Endodermal cell (in vitro differentiated cells): ENCODE measurements around the gene TRPM3. TPM values are rescaled to one million over a fixed set of nuclear protein-coding genes. Genes with fewer than 3 reads are reported as not detected.

ENCODE experiments used
- DNase-seq: peaks from one replicate; pipeline ENCODE4 v3.0.0-alpha.2; 2017
- H3K27ac ChIP-seq: 2 replicates; pipeline ENCODE4 v1.5.1; 2013; ENCODE audit warnings: mild to moderate bottlenecking, low read depth, low read length, moderate library complexity
- H3K27me3 ChIP-seq: 2 replicates; pipeline ENCODE4 v1.6.1; 2013; ENCODE audit warnings: mild to moderate bottlenecking, low read length, moderate library complexity; ENCODE audit not compliant: insufficient read depth, control insufficient read depth, poor library complexity, severe bottlenecking
- H3K36me3 ChIP-seq: 2 replicates; pipeline ENCODE4 v1.7.0; 2013; ENCODE audit warnings: mild to moderate bottlenecking, low read length, moderate library complexity; ENCODE audit not compliant: control insufficient read depth, insufficient read depth
- H3K4me1 ChIP-seq: one replicate; pipeline ENCODE4 v1.7.0; 2013; ENCODE audit warnings: low read length; ENCODE audit not compliant: control insufficient read depth, insufficient read depth
- H3K4me3 ChIP-seq: 2 replicates; pipeline ENCODE4 v1.5.1; 2013; ENCODE audit warnings: mild to moderate bottlenecking, low read length, moderate library complexity
- H3K9ac ChIP-seq: 2 replicates; pipeline ENCODE4 v1.6.1; 2013; ENCODE audit warnings: mild to moderate bottlenecking, low read length, moderate library complexity; ENCODE audit not compliant: poor library complexity, severe bottlenecking; ENCODE audit errors: extremely low read depth
- H3K9me3 ChIP-seq: 2 replicates; pipeline ENCODE4 v1.6.1; 2013; ENCODE audit warnings: mild to moderate bottlenecking, low read length, moderate library complexity; ENCODE audit not compliant: control insufficient read depth
- H3K27ac Mint-ChIP-seq: 2 replicates; pipeline ENCODE4 v1.8.0; 2020; ENCODE audit warnings: mixed read lengths
- H3K27me3 Mint-ChIP-seq: 2 replicates; pipeline ENCODE4 v1.8.0; 2021; ENCODE audit warnings: mild to moderate bottlenecking, mixed read lengths; ENCODE audit not compliant: insufficient read depth
- H3K36me3 Mint-ChIP-seq: 2 replicates; pipeline ENCODE4 v1.8.0; 2020; ENCODE audit warnings: low read depth, mixed read lengths
- H3K4me1 Mint-ChIP-seq: 2 replicates; pipeline ENCODE4 v1.8.0; 2020; ENCODE audit warnings: mixed read lengths
- H3K4me3 Mint-ChIP-seq: 2 replicates; pipeline ENCODE4 v1.8.0; 2020; ENCODE audit warnings: mild to moderate bottlenecking, moderate library complexity, mixed read lengths
- H3K9me3 Mint-ChIP-seq: 2 replicates; pipeline ENCODE4 v1.8.0; 2020; ENCODE audit warnings: mild to moderate bottlenecking, mixed read lengths
- WGBS, 2 experiments: methylation state at CpG; one replicate each; pipeline versions ENCODE4 v1.1.5 to v1.1.7; 2013; ENCODE audit warnings: missing lambda C conversion rate in 2 of 2, mixed read lengths in 1 of 2; ENCODE audit not compliant: insufficient coverage in 1 of 2, insufficient read length in 1 of 2; 5-methylcytosine and 5-hydroxymethylcytosine counted together
- total RNA-seq, 2 donors: library from RNA; stranded (reverse); fragmentation: NEBNext Ultra II Directional in 1 of 2; extraction: Animal tissue kit (Norgen Biotek cat#: 25700) in 1 of 2; gene quantifications; 2 replicates in 1 of 2; 3 replicates in 1 of 2; pipeline ENCODE4 v1.2.1, GENCODE V29; 2021
- TF ChIP-seq, protein P1 (sequence below): fragments of 200-600 bp; sonication (generic); conservative IDR thresholded peaks from 2 replicates; pipeline ENCODE4 v1.5.0; 2021; ENCODE audit warnings: antibody characterized with exemption, mild to moderate bottlenecking

The TRPM3 gene
- total RNA-seq, 2 donors from 2014 or later: 1.8 to 2.5 TPM

DNA sequence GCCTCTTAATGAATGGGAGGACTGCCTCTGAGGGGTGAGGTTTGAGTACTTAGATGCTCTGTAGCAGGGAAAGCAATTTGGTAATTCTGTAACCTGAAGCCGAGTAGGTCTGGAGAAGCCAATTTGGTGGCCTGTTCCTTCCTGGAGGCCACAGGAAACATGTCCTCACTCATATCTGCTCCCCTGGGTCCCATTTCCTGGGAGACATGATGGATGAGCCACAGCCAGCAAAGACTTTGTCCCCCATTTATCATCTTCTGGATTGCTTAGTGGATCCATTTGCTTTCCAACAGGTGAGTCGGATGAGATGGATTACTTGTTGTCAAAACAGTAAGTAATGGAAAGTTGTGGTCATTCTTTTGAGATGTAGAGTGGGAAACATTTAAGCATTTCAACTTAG is 607.1 kb downstream of the TRPM3 start:
- Mint-ChIP-seq H3K27ac (no peak overlapping the region), H3K27me3 (no peaks in the 10 kb centered on the region), H3K9me3 (peaks cover 7% of the 10 kb centered on the region), H3K36me3 (no peaks in the 10 kb centered on the region), H3K4me3 (no peak overlapping the region), H3K4me1 (no peaks in the 10 kb centered on the region)
- H3K9ac ChIP-seq: no peak overlapping the region
- TF ChIP-seq, protein P1, sequence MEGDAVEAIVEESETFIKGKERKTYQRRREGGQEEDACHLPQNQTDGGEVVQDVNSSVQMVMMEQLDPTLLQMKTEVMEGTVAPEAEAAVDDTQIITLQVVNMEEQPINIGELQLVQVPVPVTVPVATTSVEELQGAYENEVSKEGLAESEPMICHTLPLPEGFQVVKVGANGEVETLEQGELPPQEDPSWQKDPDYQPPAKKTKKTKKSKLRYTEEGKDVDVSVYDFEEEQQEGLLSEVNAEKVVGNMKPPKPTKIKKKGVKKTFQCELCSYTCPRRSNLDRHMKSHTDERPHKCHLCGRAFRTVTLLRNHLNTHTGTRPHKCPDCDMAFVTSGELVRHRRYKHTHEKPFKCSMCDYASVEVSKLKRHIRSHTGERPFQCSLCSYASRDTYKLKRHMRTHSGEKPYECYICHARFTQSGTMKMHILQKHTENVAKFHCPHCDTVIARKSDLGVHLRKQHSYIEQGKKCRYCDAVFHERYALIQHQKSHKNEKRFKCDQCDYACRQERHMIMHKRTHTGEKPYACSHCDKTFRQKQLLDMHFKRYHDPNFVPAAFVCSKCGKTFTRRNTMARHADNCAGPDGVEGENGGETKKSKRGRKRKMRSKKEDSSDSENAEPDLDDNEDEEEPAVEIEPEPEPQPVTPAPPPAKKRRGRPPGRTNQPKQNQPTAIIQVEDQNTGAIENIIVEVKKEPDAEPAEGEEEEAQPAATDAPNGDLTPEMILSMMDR: no peak
- no peaks in the 10 kb centered on the region for H3K4me1 ChIP-seq
- no peak for DNase-seq
- H3K9me3 ChIP-seq: peaks cover 9% of the 10 kb centered on the region
- no peaks in the 10 kb centered on the region for H3K27me3 ChIP-seq
- no peak overlapping the region for H3K4me3 ChIP-seq
- H3K27ac ChIP-seq: no peak overlapping the region
- no peaks in the 10 kb centered on the region for H3K36me3 ChIP-seq
- 86% methylated on average over 2 of the region's 2 CpGs; no CpG with 5 or more reads in 1 of the 2 experiments for WGBS, 2 experiments

DNA sequence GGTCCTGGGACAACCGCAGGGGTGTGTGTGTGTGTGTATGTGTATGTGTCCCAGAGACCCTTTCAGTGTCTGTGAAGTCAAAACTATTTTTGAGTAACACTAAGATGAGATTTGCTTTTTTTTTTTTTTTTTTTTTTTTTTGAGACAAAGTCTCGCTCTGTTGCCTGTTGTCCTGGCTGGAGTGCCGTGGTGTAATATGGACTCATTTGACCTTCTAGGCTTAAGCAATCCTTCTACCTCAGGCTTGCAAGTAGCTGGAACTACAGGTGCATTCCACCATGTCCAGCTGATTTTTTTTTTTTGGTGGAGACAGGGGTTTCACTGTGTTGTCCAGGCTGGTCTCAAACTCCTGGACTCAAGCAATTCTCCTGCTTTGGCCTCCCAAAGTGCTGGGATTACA is 609.6 kb downstream of the TRPM3 start:
- DNase-seq: no peak
- no peaks in the 10 kb centered on the region for H3K4me1 Mint-ChIP-seq
- peaks cover 11% of the 10 kb centered on the region for H3K9me3 Mint-ChIP-seq
- TF ChIP-seq, protein P1: no peak
- no peak overlapping the region for H3K27ac Mint-ChIP-seq
- Histone ChIP-seq H3K36me3 (no peaks in the 10 kb centered on the region), H3K4me3 (no peak overlapping the region), H3K9ac (no peak overlapping the region), H3K9me3 (peaks cover 9% of the 10 kb centered on the region), H3K27me3 (no peaks in the 10 kb centered on the region), H3K4me1 (no peaks in the 10 kb centered on the region), H3K27ac (no peak overlapping the region)
- WGBS, 2 experiments: 98 to 100% methylated on average over 1 to 3 of the region's 3 CpGs
- no peaks in the 10 kb centered on the region for H3K36me3 Mint-ChIP-seq
- H3K4me3 Mint-ChIP-seq: no peak overlapping the region
- no peaks in the 10 kb centered on the region for H3K27me3 Mint-ChIP-seq

DNA sequence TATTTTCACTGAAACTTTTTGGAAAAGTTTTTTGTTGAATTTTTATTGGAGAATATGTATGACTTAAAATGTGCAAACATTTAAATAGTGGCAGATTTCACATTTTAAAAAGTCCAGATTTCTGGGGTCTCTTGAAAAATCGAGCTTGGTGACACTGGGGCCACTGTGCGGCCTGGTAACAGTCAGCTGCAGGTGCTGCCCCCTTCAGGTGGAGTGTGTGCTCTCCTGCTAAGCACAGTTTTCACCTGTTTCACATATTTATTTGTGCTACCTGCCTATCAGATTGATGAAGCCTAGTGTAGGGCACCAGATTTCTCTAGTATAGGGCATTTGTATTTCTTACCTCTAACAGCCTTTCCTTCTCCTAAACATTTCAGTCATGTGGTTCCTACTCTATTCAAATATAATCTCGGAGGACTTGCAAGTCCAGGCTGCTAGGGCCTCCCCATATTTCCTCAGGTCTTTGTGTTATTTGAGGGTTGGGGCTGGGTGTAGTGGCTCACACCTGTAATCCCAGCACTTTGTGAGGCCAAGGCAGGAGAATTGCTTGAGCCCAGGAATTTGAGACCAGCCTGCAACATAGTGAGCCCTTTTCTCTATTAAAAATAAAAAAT is 611.2 kb downstream of the TRPM3 start:
- Mint-ChIP-seq H3K4me1 (no peaks in the 10 kb centered on the region), H3K36me3 (no peaks in the 10 kb centered on the region), H3K27me3 (no peaks in the 10 kb centered on the region), H3K9me3 (peaks cover 11% of the 10 kb centered on the region), H3K4me3 (no peak overlapping the region), H3K27ac (no peak overlapping the region)
- Histone ChIP-seq H3K9me3 (peaks cover 9% of the 10 kb centered on the region), H3K9ac (no peak overlapping the region), H3K4me1 (no peaks in the 10 kb centered on the region), H3K27ac (no peak overlapping the region), H3K36me3 (no peaks in the 10 kb centered on the region), H3K27me3 (no peaks in the 10 kb centered on the region), H3K4me3 (no peak overlapping the region)
- TF ChIP-seq, protein P1: peak; percentile 72
- peak; percentile 73 for DNase-seq
- 92 to 96% methylated on average over 2 to 3 of the region's 3 CpGs for WGBS, 2 experiments
